Thyroid gland (tissue), 4 donors: ENCODE results near the gene IKZF2. TPM values are rescaled to one million over a fixed set of nuclear protein-coding genes. Genes with fewer than 3 reads are reported as not detected.

Source experiments
- DNase-seq, 2 donors: peaks; one replicate each; pipeline ENCODE4 v3.0.0-alpha.2; 2019
- H3K27ac ChIP-seq, 3 donors: fragments of 200-600 bp; sonication (generic); 1 replicate in 2 of 3; 2 replicates in 1 of 3; pipeline ENCODE4 v1.5.1; 2016 to 2019; ENCODE audit warnings: mild to moderate bottlenecking in 1 of 3, moderate library complexity in 1 of 3
- H3K27me3 ChIP-seq: fragments of 200-600 bp; sonication (generic); one replicate; pipeline ENCODE4 v1.5.1; 2019
- H3K36me3 ChIP-seq, 2 donors: fragments of 200-600 bp; sonication (generic); one replicate each; pipeline ENCODE4 v1.5.1; 2016 to 2019
- H3K4me1 ChIP-seq, 2 donors: fragments of 200-600 bp; sonication (generic); one replicate each; pipeline ENCODE4 v1.5.1; 2017 to 2019
- H3K4me3 ChIP-seq, 3 donors: fragments of 200-600 bp; sonication (generic); replicated peaks in 1 of 3; 1 replicate in 2 of 3; 2 replicates in 1 of 3; pipeline ENCODE4 v1.5.1; 2016; ENCODE audit warnings: mild to moderate bottlenecking in 1 of 3
- H3K9me3 ChIP-seq: fragments of 200-600 bp; sonication (generic); one replicate; pipeline ENCODE4 v1.5.1; 2017
- POLR2A ChIP-seq, 2 donors: fragments of 450-650 bp; IDR thresholded peaks; one replicate each; pipeline ENCODE4 v1.6.1; 2017; ENCODE audit warnings: antibody characterized with exemption in 2 of 2, mild to moderate bottlenecking in 2 of 2, moderate library complexity in 1 of 2
- WGBS, 2 donors: methylation state at CpG; one replicate each; pipeline ENCODE4 v1.1.5; 2017; 5-methylcytosine and 5-hydroxymethylcytosine counted together
- intact Hi-C: fragments of 100-400 bp; cut with DNase I; formaldehyde crosslinking; loops from one replicate; pipeline ENCODE4 v1.15.1; 2023
- total RNA-seq, 4 donors: library from RNA; depleted of rRNA; stranded (reverse); fragments of >200 nt; gene quantifications; one replicate each; pipeline ENCODE4 v1.2.3, GENCODE V29; 2016
- TF ChIP-seq, protein P1 (sequence below), 6 experiments: fragments of 200-600 bp in 3 of 6; fragments of 450-650 bp in 3 of 6; sonication (generic) in 3 of 6; IDR thresholded peaks; one replicate each; pipeline ENCODE4 v1.5.1; 2016 to 2019; ENCODE audit warnings: antibody characterized with exemption in 6 of 6, mild to moderate bottlenecking in 2 of 6, inconsistent platforms in 1 of 6, moderate library complexity in 1 of 6

The IKZF2 gene
- total RNA-seq, 4 donors from 2014 or later = 25.3 to 84.8 (median 47.2) TPM

DNA sequence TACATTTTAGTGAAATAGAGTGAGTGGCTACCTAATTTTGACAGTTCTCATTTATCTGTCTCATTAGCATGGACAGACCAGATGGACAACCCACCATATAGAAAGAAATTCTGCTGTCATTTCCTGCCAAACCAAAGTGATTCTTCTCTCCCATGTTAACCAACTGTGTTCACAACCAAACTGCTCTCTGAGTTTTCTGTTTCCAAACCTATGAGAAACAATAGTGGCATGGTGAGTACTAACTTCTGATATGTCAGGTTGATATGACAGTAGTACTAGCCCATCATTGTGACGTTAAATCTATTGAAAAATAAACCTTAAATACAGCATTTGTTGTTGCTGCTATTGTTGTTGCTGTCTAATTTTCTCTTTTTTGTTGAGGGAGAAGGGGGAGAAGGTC is 72.7 kb downstream of the IKZF2 start:
- Histone ChIP-seq H3K36me3 (no peaks in the 10 kb centered on the region), H3K9me3 (no peaks in the 10 kb centered on the region), H3K27ac (no peak overlapping the region), H3K4me1 (no peaks in the 10 kb centered on the region), H3K27me3 (no peaks in the 10 kb centered on the region), H3K4me3 (no peak overlapping the region)
- TF ChIP-seq POLR2A (IDR thresholded peaks at IDR 0.05) = no peak
- TF ChIP-seq, protein P1, sequence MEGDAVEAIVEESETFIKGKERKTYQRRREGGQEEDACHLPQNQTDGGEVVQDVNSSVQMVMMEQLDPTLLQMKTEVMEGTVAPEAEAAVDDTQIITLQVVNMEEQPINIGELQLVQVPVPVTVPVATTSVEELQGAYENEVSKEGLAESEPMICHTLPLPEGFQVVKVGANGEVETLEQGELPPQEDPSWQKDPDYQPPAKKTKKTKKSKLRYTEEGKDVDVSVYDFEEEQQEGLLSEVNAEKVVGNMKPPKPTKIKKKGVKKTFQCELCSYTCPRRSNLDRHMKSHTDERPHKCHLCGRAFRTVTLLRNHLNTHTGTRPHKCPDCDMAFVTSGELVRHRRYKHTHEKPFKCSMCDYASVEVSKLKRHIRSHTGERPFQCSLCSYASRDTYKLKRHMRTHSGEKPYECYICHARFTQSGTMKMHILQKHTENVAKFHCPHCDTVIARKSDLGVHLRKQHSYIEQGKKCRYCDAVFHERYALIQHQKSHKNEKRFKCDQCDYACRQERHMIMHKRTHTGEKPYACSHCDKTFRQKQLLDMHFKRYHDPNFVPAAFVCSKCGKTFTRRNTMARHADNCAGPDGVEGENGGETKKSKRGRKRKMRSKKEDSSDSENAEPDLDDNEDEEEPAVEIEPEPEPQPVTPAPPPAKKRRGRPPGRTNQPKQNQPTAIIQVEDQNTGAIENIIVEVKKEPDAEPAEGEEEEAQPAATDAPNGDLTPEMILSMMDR (IDR thresholded peaks at IDR 0.05) = no peak
- no peak for DNase-seq
- intact Hi-C loops = no loop called here
- 91 to 97% methylated on average over 1 of the region's 1 CpG for WGBS, 2 donors

DNA sequence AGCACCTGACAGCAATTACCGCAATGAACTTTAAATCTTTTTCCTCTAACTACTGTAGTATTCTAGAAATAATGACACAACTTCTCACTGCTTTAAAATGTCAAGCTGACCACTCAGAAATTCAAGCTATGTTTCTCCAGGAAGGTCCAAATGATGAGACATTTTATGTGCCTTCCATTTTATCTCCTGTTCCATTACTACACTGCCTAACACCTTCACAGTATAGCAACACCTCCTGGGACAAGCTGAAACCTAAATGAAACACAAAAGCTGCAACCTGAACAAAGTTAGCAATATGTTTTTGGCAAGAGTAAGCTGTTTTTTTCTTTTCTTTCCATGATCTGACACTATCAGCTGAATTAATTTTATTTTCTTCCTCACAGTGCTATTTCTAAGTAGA is 81.9 kb downstream of the IKZF2 start:
- intact Hi-C loops = no loop called here
- peaks cover 0 to 16% of the 10 kb centered on the region in 2 donors for H3K4me1 ChIP-seq
- H3K36me3 ChIP-seq = no peaks in the 10 kb centered on the region
- TF ChIP-seq POLR2A (IDR thresholded peaks at IDR 0.05) = no peak
- TF ChIP-seq, protein P1 (IDR thresholded peaks at IDR 0.05) = no peak
- WGBS, 2 donors = 86 to 95% methylated on average over 1 of the region's 1 CpG
- H3K27ac ChIP-seq = no peak overlapping the region
- DNase-seq = no peak
- H3K9me3 ChIP-seq = no peaks in the 10 kb centered on the region
- H3K4me3 ChIP-seq = no peak overlapping the region
- H3K27me3 ChIP-seq = no peaks in the 10 kb centered on the region

DNA sequence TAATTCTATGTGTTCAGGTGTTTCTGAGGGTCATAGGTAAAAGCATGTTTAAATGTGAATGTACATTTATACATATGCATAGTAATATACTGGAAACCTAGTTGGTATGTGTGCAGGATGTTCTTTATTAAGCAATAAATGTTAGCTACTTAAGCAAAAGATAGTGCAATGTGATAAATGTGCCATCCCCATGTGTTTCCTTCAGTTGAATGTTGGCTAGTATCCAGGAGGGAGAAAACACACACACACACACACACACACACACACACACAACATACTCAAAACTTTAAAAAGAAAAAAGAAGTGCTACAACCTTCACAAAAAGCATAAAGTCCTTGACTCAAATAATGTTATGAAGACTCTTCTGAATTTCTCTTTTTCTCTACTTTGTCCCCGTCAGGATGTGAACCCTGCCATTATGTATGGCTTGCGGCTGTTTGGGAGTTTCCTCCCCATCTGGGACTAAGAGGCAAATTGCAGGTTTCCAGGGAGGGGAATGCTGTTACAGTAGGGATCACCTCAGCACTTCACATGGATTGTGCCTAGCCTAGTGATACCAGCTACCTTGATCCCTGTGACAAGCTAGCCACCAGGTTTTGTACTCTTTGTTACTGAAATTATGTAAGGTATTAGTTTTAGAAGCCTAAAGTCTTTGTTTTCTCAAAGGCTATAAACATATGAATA is 82.6 kb downstream of the IKZF2 start:
- no peaks in the 10 kb centered on the region for H3K9me3 ChIP-seq
- no peak overlapping the region for H3K27ac ChIP-seq
- DNase-seq = no peak
- peaks cover 0 to 16% of the 10 kb centered on the region in 2 donors for H3K4me1 ChIP-seq
- intact Hi-C loops = no loop called here
- TF ChIP-seq POLR2A (IDR thresholded peaks at IDR 0.05) = no peak
- TF ChIP-seq, protein P1 (IDR thresholded peaks at IDR 0.05) = no peak
- 95 to 98% methylated on average over 2 of the region's 2 CpGs for WGBS, 2 donors
- no peak overlapping the region for H3K4me3 ChIP-seq
- no peaks in the 10 kb centered on the region for H3K36me3 ChIP-seq
- no peaks in the 10 kb centered on the region for H3K27me3 ChIP-seq

DNA sequence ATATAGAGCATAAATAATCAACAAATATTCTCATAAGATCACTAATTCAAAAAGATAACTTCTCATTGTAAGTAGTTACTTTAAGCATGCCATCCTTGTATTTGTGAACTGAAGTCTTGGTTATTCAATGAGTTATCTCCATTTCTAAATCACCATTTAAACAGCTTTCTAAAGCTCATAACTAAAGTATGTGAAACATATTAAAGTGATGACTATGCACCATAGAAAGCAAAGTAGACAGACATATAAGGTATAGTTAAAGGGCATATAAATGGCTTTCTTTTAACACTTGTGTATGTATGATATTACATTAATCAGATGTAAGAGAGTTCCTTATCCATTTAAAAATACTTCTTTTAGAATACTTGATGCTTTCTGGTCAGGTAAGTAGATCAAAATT is 83.5 kb downstream of the IKZF2 start:
- no peak for DNase-seq

DNA sequence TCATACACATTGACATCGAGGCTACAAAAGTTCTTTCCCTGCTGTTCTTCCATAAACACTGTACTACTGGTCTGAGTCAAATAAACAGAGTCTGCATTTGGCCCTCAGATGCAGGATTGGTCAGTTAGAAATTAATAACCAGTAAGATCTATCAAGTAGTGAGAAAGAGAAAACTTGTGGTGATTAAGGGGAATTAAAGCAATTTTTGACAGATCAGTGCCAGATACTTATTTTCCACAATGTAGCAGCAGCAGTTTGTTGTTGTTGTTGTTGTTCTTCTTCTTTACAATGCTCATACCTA is 85.0 kb downstream of the IKZF2 start:
- intact Hi-C loops = no loop called here
- H3K4me3 ChIP-seq = no peak overlapping the region
- no peaks in the 10 kb centered on the region for H3K9me3 ChIP-seq
- H3K36me3 ChIP-seq = no peaks in the 10 kb centered on the region
- H3K27me3 ChIP-seq = no peaks in the 10 kb centered on the region
- 26 to 50% methylated on average over 1 of the region's 1 CpG for WGBS, 2 donors
- DNase-seq = no peak
- H3K27ac ChIP-seq = peak overlapping the region in 1 of 3 donors; percentile 57
- H3K4me1 ChIP-seq = peaks cover 4 to 16% of the 10 kb centered on the region in 2 donors
- TF ChIP-seq, protein P1 (IDR thresholded peaks at IDR 0.05) = no peak
- TF ChIP-seq POLR2A (IDR thresholded peaks at IDR 0.05) = no peak

More for the DNA sequence above, 83.5 kb downstream of the IKZF2 start:
- TF ChIP-seq, protein P1 (IDR thresholded peaks at IDR 0.05) = no peak
- TF ChIP-seq POLR2A (IDR thresholded peaks at IDR 0.05) = no peak
- Histone ChIP-seq H3K9me3 (no peaks in the 10 kb centered on the region), H3K27me3 (no peaks in the 10 kb centered on the region), H3K4me1 (peaks cover 0 to 16% of the 10 kb centered on the region in 2 donors), H3K27ac (no peak overlapping the region), H3K4me3 (no peak overlapping the region), H3K36me3 (no peaks in the 10 kb centered on the region)
- intact Hi-C loops = no loop called here
